ENCODE data around the gene FOXC2. TPM values are rescaled to one million over a fixed set of nuclear protein-coding genes. Genes with fewer than 3 reads are reported as not detected.

The FOXC2 gene
- total RNA-seq, 1 experiment from 2014 or later = 8.3 TPM

DNA sequence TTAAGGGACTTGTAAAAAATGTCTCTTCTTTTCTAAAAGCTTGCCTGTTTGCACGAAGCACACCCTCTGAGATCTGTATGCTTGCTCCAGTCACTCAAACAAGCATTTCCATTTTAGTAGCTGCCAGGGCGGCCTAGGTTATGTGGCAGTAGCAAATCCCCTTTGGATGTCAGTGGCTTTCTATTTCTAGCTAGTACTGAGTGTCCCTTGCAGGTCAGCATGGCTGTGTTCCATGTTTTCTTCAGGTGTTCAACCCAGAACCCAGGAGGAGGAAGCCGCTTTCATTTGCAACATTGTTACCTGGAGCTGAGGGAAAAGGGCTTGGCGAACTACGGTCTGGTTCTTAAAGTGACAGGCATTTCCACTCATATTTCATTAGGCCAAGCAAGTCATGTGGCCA lies 48.1 kb downstream of the FOXC2 start:
- DNase-seq (ENCODE audit: low read depth) = no peak

- DNase-seq (ENCODE audit: low read depth) = no peak
Observed at GRCh38 chr16:86616906-86617305, 50.3 kb downstream of the FOXC2 start.

GRCh38 chr16:86618431-86619238 lies 52.0 kb downstream of the FOXC2 start:
- DNase-seq (ENCODE audit: low read depth) = peak; percentile 24

Other genes with a start within 250 kb of the FOXC2 start
- gene FOXF1, start 56.3 kb upstream of the FOXC2 start, total RNA-seq (2014; rRNA removed) = not detected in 2 replicates
- 10.5 and 15.0 TPM in 2 replicates for gene MTHFSD, start 11.6 kb upstream of the FOXC2 start, total RNA-seq (2014; rRNA removed)
- 4.1 and 5.3 TPM in 2 replicates for gene FOXL1, start 11.7 kb downstream of the FOXC2 start, total RNA-seq (2014; rRNA removed)

All from LHCN-M2 (cell line).